GM12864 (cell line): ENCODE measurements around the gene TKT.
"Not testable (repeated sequence)": the region's sequence is repeated elsewhere in the genome, so short reads cannot be mapped to it uniquely, and the experiment has no call there.

ENCODE experiments used
- DNase-seq: peaks from one replicate; pipeline ENCODE4 v3.0.0-alpha.2; 2011; ENCODE audit warnings: low read depth
- H3K4me3 ChIP-seq: 2 replicates; pipeline ENCODE4 v1.5.1; 2011; ENCODE audit warnings: mild to moderate bottlenecking, low read depth, low read length, control low read depth
- TF ChIP-seq, protein P1 (sequence below): IDR thresholded peaks from 2 replicates; pipeline ENCODE4 v1.5.1; 2011; ENCODE audit warnings: low read depth, mild to moderate bottlenecking, moderate library complexity, low read length, control low read depth, inconsistent platforms; ENCODE audit errors: missing control alignments

The TKT gene

DNA sequence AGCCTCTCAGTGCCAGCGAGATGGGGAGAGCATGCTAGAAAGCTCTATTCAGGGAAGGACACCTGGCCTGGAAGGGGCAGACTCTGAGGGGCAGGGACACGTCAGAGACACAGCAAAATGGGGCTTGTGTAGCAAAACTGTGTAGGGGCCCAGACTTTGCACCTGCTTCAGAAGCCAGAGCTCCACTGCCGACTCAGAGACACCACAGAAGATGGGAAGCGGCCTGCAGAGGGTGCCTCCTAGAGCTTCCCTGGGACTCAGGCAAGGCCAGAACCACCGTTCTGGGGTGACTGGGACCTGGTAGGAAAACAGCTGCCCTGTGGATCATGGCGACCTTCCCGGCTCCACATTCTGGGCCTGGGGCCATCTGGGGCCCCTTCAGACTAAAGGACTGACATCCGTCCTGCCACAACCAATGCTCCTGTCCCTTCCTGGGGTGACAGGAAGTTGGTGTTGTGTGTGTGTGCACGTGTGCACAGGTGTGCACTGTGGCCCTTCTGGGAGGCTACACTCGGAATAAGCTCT, 17.4 kb upstream of the TKT start:
- no peak overlapping the region for H3K4me3 ChIP-seq
- no peak for DNase-seq
- TF ChIP-seq, protein P1, sequence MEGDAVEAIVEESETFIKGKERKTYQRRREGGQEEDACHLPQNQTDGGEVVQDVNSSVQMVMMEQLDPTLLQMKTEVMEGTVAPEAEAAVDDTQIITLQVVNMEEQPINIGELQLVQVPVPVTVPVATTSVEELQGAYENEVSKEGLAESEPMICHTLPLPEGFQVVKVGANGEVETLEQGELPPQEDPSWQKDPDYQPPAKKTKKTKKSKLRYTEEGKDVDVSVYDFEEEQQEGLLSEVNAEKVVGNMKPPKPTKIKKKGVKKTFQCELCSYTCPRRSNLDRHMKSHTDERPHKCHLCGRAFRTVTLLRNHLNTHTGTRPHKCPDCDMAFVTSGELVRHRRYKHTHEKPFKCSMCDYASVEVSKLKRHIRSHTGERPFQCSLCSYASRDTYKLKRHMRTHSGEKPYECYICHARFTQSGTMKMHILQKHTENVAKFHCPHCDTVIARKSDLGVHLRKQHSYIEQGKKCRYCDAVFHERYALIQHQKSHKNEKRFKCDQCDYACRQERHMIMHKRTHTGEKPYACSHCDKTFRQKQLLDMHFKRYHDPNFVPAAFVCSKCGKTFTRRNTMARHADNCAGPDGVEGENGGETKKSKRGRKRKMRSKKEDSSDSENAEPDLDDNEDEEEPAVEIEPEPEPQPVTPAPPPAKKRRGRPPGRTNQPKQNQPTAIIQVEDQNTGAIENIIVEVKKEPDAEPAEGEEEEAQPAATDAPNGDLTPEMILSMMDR = no peak

GRCh38 chr3:53269888-53270880, 14.4 kb upstream of the TKT start:
- no peak overlapping the region for H3K4me3 ChIP-seq
- no peak for DNase-seq
- TF ChIP-seq, protein P1 = no peak

GRCh38 chr3:53269193-53269592, 13.4 kb upstream of the TKT start:
- not testable (repeated sequence) for H3K4me3 ChIP-seq, DNase-seq

- TF ChIP-seq, protein P1 = no peak
- no peak for DNase-seq
- no peak overlapping the region for H3K4me3 ChIP-seq
Measured at GRCh38 chr3:53267766-53268165, 11.9 kb upstream of the TKT start.

DNA sequence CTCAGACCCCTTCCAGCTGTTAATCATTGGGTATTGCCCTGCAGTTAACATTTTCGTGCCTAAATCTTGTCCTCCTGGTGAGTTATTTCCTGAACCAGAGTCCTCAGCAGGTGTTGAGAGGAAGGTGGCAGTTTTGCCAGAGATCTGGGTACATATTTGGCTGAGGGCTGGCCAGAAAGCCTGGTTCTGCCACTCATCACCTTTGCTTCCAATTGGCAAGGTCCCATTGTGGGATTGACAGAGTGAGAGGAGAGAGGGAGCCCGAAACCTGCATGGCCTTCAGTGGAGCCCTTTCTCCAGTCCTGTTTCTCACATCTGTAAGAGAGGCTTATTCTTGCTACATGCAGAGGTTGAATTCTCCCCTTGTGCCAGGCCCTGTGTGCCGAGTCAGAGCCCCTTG, 8.9 kb upstream of the TKT start:
- TF ChIP-seq, protein P1 = no peak
- no peak for DNase-seq
- no peak overlapping the region for H3K4me3 ChIP-seq

GRCh38 chr3:53263907-53264306, 8.1 kb upstream of the TKT start:
- TF ChIP-seq, protein P1 = no peak
- no peak overlapping the region for H3K4me3 ChIP-seq
- DNase-seq = no peak

DNA sequence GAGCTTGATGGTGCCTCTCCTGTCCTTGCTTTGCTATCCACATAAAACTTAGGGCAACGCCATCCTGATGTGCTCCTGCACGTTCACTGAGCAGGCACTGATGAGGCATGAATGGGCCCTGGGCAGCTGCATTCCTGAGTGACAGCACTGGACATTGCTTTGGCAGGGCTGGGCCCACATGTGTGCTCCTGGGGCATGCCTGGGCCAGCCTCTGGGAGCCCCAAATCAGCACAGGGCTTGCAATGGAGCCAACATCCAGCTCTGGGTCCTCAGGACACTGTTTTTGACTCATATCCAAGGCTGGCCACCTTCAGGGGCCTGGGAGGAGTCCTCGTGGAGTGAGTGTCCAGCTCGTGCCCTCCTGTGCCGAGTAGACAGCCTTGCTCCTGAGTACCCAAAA, 5.9 kb upstream of the TKT start:
- no peak overlapping the region for H3K4me3 ChIP-seq
- TF ChIP-seq, protein P1 = no peak
- no peak for DNase-seq
